Body of pancreas (tissue), 4 donors: ENCODE data around the gene HEATR5A.

Experiments used
- POLR2A ChIP-seq, 3 donors: fragments of 450-650 bp; IDR thresholded peaks; one replicate each; pipeline ENCODE4 v1.6.1; 2016; ENCODE audit warnings: antibody characterized with exemption in 3 of 3, mild to moderate bottlenecking in 2 of 3
- TF ChIP-seq, protein P1 (sequence below), 7 experiments: fragments of 450-650 bp in 4 of 7; fragments of 200-600 bp in 3 of 7; sonication (generic) in 3 of 7; IDR thresholded peaks; one replicate each; pipeline ENCODE4 v1.5.1; 2016 to 2019; ENCODE audit warnings: antibody characterized with exemption in 7 of 7

GRCh38 chr14:31400031-31400638 is 20.2 kb downstream of the HEATR5A start:
- TF ChIP-seq POLR2A (IDR thresholded peaks at IDR 0.05): no peak
- TF ChIP-seq, protein P1, sequence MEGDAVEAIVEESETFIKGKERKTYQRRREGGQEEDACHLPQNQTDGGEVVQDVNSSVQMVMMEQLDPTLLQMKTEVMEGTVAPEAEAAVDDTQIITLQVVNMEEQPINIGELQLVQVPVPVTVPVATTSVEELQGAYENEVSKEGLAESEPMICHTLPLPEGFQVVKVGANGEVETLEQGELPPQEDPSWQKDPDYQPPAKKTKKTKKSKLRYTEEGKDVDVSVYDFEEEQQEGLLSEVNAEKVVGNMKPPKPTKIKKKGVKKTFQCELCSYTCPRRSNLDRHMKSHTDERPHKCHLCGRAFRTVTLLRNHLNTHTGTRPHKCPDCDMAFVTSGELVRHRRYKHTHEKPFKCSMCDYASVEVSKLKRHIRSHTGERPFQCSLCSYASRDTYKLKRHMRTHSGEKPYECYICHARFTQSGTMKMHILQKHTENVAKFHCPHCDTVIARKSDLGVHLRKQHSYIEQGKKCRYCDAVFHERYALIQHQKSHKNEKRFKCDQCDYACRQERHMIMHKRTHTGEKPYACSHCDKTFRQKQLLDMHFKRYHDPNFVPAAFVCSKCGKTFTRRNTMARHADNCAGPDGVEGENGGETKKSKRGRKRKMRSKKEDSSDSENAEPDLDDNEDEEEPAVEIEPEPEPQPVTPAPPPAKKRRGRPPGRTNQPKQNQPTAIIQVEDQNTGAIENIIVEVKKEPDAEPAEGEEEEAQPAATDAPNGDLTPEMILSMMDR (IDR thresholded peaks at IDR 0.05): no peak
